Measurements from ENCODE around the gene TBL2. TPM values are rescaled to one million over a fixed set of nuclear protein-coding genes. Genes with fewer than 3 reads are reported as not detected.
"Not testable (repeated sequence)": the region's sequence is repeated elsewhere in the genome, so short reads cannot be mapped to it uniquely, and the experiment has no call there.

TBL2 gene
- total RNA-seq, 1 donor = 68.7 TPM

- DNase-seq (ENCODE audit: low read depth) = no peak
- TF ChIP-seq CTCF (IDR thresholded peaks at IDR 0.05; ENCODE audit: insufficient read depth, low read depth, low read length) = no peak
Measured at GRCh38 chr7:73541722-73542121, 36.7 kb downstream of the TBL2 start.

GRCh38 chr7:73539709-73540108 lies 38.7 kb downstream of the TBL2 start:
- DNase-seq (ENCODE audit: low read depth) = no peak
- H3K4me3 ChIP-seq (ENCODE audit: low read depth, low read length) = no peak overlapping the region
- no peak for TF ChIP-seq CTCF (IDR thresholded peaks at IDR 0.05; ENCODE audit: insufficient read depth, low read depth, low read length)

More at GRCh38 chr7:73541722-73542121, 36.7 kb downstream of the TBL2 start:
- no peak overlapping the region for H3K4me3 ChIP-seq (ENCODE audit: low read depth, low read length)

DNA sequence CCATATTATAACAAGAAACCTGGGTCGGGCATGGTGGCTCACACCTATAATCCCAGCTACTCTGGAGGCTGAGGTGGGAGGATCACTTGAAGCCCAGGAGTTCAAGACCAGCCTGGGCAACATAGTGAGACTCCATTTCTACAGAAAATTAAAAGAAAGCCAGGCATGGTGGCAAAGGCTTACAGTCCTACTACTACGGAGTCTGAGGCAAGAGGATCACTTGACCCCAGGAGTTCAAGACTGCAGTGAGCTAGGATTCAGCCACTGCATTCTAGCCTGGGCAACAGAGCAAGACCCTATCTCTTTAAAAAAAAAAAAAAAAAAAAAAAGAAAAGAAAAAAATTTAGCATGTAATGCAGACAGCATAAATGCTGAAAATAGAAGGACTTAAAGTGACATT lies 39.9 kb downstream of the TBL2 start:
- H3K4me3 ChIP-seq (ENCODE audit: low read depth, low read length); DNase-seq (ENCODE audit: low read depth): not testable (repeated sequence)

DNA sequence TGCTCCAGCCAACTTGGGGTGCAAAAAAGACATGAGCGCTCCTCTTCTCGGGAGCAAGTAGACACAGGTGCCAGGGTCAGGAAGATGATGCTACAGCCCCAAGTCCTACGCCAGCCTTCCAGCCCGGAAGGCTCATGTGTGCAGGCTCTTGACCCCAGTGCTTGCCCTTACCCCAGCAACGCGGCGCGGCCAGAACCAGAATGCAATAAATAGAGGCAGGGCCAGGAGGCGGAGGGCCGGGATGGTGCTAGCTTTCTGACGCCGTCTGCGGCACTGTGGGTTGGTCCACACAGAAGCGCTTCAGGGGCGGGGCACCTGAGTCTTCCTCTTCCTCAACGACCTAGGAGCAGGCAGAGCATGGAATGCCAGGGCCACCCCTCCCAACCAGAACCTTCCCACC lies 41.3 kb downstream of the TBL2 start:
- no peak for DNase-seq (ENCODE audit: low read depth)
- H3K4me3 ChIP-seq (ENCODE audit: low read depth, low read length) = no peak overlapping the region

GRCh38 chr7:73536479-73536878 lies 41.9 kb downstream of the TBL2 start:
- TF ChIP-seq CTCF (IDR thresholded peaks at IDR 0.05; ENCODE audit: insufficient read depth, low read depth, low read length) = no peak
- no peak overlapping the region for H3K4me3 ChIP-seq (ENCODE audit: low read depth, low read length)
- DNase-seq (ENCODE audit: low read depth) = no peak

More for the DNA sequence above, 41.3 kb downstream of the TBL2 start:
- no peak for TF ChIP-seq CTCF (IDR thresholded peaks at IDR 0.05; ENCODE audit: insufficient read depth, low read depth, low read length)

GRCh38 chr7:73535918-73536317 lies 42.5 kb downstream of the TBL2 start:
- not testable (repeated sequence) for H3K4me3 ChIP-seq (ENCODE audit: low read depth, low read length)

GRCh38 chr7:73533742-73534141 lies 44.6 kb downstream of the TBL2 start:
- TF ChIP-seq CTCF (IDR thresholded peaks at IDR 0.05; ENCODE audit: insufficient read depth, low read depth, low read length) = no peak
- DNase-seq (ENCODE audit: low read depth) = no peak
- no peak overlapping the region for H3K4me3 ChIP-seq (ENCODE audit: low read depth, low read length)

More at GRCh38 chr7:73535918-73536317, 42.5 kb downstream of the TBL2 start:
- not testable (repeated sequence) for DNase-seq (ENCODE audit: low read depth)

DNA sequence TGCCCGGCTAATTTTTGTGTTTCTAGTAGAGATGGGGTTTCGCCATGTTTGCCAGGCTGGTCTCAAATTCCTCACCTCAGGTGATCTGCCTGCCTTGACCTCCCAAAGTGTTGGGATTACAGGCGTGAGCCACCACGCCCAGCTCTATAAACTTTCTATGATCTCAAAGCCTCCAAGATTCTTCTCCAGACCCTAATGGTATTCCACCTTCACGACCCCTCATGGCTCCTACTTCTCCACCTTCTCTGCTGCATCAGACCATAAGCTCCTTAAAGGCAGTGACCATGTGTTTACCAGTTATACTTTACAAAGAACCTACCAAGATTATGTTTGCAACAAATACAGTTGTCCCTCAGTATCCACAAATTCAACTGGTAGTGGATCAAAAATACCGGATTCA lies 46.2 kb downstream of the TBL2 start:
- DNase-seq (ENCODE audit: low read depth) = no peak
- H3K4me3 ChIP-seq (ENCODE audit: low read depth, low read length) = no peak overlapping the region
- no peak for TF ChIP-seq CTCF (IDR thresholded peaks at IDR 0.05; ENCODE audit: insufficient read depth, low read depth, low read length)
